Measurements from ENCODE around the gene HOTAIR. TPM values are rescaled to one million over a fixed set of nuclear protein-coding genes. Genes with fewer than 3 reads are reported as not detected.

Gene HOTAIR
- total RNA-seq, 2 donors from 2014 or later: not detected

- Mint-ChIP-seq H3K4me1 (peaks cover 22% of the 10 kb centered on the region), H3K4me3 (peak overlapping the region; percentile 31), H3K27me3 (peaks cover 94% of the 10 kb centered on the region), H3K27ac (no peak overlapping the region), H3K36me3 (ENCODE audit: low read depth) (no peaks in the 10 kb centered on the region)
- H3K9me3 ChIP-seq (ENCODE audit: control insufficient read depth, low read length, poor library complexity, severe bottlenecking): no peaks in the 10 kb centered on the region
- ATAC-seq: no peak
- DNase-seq: no peak
Measured at GRCh38 chr12:53948650-53949593, 25.8 kb downstream of the HOTAIR start.

DNA sequence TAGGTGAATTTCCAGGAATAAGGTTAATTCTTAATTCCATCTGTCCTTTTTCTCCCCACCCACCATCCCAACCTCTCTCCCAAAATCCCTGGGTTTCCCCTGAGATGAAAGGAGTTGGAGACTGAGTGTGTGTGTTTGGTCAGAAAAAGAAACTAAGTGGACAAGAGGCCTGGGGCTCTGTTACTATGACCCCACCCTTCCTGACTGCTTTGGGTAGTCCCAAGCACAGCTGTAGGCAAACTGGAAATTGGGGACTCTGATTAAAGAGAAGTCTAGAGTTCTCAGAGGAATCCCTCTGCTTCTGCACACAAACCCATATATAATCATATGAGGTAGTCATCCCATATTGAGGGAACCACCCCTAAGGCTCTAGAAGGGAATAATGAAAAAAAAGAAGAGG, 27.0 kb downstream of the HOTAIR start:
- peaks cover 96% of the 10 kb centered on the region for H3K27me3 Mint-ChIP-seq
- ATAC-seq (no peak), DNase-seq (no peak)
- H3K9me3 ChIP-seq (ENCODE audit: control insufficient read depth, low read length, poor library complexity, severe bottlenecking): no peaks in the 10 kb centered on the region
- H3K4me3 Mint-ChIP-seq: peak overlapping the region; percentile 31
- peaks cover 18% of the 10 kb centered on the region for H3K4me1 Mint-ChIP-seq
- no peaks in the 10 kb centered on the region for H3K36me3 Mint-ChIP-seq (ENCODE audit: low read depth)
- no peak overlapping the region for H3K27ac Mint-ChIP-seq

- H3K4me3 Mint-ChIP-seq: peak overlapping the region; percentile 25
- H3K27ac Mint-ChIP-seq: peak overlapping the region; percentile 71
- DNase-seq (no peak), ATAC-seq (no peak)
- H3K9me3 ChIP-seq (ENCODE audit: control insufficient read depth, low read length, poor library complexity, severe bottlenecking): no peaks in the 10 kb centered on the region
- H3K4me1 Mint-ChIP-seq: peaks cover 7% of the 10 kb centered on the region
- no peaks in the 10 kb centered on the region for H3K36me3 Mint-ChIP-seq (ENCODE audit: low read depth)
- peaks cover 96% of the 10 kb centered on the region for H3K27me3 Mint-ChIP-seq
Measured at GRCh38 chr12:53944907-53945847, 29.6 kb downstream of the HOTAIR start.

DNA sequence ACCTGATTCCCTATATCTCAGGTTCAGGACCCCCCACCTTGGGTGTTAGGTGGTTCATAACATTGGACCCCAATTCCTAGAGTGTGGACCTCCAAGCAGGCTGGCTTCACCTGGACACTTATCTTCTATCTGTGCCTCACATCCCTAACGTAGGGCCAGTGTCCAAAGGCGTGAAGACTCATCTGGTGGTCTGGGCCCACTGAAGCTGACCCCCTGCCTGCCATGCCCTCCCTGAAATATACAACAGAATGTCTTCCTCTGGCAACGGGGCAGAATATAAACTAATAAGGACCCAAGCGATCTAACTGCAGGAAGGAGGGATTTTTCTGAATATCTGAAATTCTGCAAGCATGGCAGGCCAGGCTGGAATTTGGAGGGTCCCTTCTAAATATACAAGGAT, 30.5 kb downstream of the HOTAIR start:
- H3K9me3 ChIP-seq (ENCODE audit: control insufficient read depth, low read length, poor library complexity, severe bottlenecking): no peaks in the 10 kb centered on the region
- no peak for DNase-seq
- Mint-ChIP-seq H3K27ac (peak overlapping the region; percentile 71), H3K36me3 (ENCODE audit: low read depth) (no peaks in the 10 kb centered on the region), H3K27me3 (peaks cover 93% of the 10 kb centered on the region), H3K4me3 (no peak overlapping the region), H3K4me1 (peaks cover 7% of the 10 kb centered on the region)
- no peak for ATAC-seq

DNA sequence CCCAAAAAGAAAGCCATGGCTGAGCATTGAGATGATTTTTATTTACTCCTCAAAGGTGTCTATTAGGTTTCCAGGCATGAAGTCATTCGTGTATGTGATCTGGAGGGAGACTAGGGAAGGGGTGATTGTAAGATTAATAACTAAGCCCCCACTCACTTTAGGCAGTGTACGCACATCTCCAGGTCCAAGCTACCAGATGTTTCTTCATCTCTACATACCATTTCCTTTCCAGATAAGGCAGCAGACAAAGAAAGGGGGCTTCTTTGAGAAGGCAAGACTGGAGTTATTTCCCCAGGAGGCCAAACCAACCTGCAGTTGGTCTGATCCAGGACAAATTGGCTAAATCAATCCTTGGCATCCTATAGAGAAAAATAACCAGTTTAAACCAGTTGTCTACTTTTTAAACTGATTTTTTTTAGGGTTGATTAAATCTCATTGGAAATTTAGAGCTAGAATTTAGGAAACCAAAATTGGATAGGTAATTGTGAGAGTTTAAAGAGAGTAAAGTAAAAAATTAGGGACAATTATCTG, 32.2 kb downstream of the HOTAIR start:
- DNase-seq (no peak), ATAC-seq (no peak)
- Mint-ChIP-seq H3K27ac (no peak overlapping the region), H3K36me3 (ENCODE audit: low read depth) (no peaks in the 10 kb centered on the region), H3K4me3 (no peak overlapping the region), H3K27me3 (peaks cover 83% of the 10 kb centered on the region), H3K4me1 (peaks cover 9% of the 10 kb centered on the region)
- no peaks in the 10 kb centered on the region for H3K9me3 ChIP-seq (ENCODE audit: control insufficient read depth, low read length, poor library complexity, severe bottlenecking)

- Mint-ChIP-seq H3K36me3 (ENCODE audit: low read depth) (peaks cover 3% of the 10 kb centered on the region), H3K27me3 (peaks cover 85% of the 10 kb centered on the region)
Measured at GRCh38 chr12:53941750-53942149, 33.0 kb downstream of the HOTAIR start.

DNA sequence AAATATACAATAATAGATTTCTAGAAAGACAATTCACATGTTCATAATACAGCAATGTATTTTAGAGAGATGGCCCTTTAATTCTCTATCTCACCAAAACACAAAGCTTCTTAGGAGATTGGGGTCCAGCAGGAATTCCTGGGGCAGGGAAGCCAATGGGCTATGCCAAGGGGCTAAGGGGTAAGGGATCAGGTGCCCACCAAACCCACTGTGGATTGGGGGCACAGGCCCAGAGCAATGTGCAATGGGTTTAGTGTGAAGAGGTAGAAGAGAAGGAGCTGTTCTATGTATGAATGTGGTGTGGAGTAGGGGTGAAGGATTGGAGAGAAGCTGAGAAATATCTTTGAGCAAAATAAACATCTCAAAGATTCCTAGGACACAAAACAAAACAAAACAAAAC, 33.6 kb downstream of the HOTAIR start:
- Mint-ChIP-seq H3K4me1 (peaks cover 9% of the 10 kb centered on the region), H3K27me3 (peaks cover 85% of the 10 kb centered on the region), H3K36me3 (ENCODE audit: low read depth) (peaks cover 3% of the 10 kb centered on the region), H3K27ac (no peak overlapping the region), H3K4me3 (no peak overlapping the region)
- no peaks in the 10 kb centered on the region for H3K9me3 ChIP-seq (ENCODE audit: control insufficient read depth, low read length, poor library complexity, severe bottlenecking)
- ATAC-seq (no peak), DNase-seq (no peak)

More at GRCh38 chr12:53941750-53942149, 33.0 kb downstream of the HOTAIR start:
- H3K9me3 ChIP-seq (ENCODE audit: control insufficient read depth, low read length, poor library complexity, severe bottlenecking): no peaks in the 10 kb centered on the region
- ATAC-seq (peak; percentile 40), DNase-seq (no peak)
- Mint-ChIP-seq H3K4me1 (peaks cover 9% of the 10 kb centered on the region), H3K4me3 (no peak overlapping the region), H3K27ac (no peak overlapping the region)

GRCh38 chr12:53940443-53941014, 34.2 kb downstream of the HOTAIR start:
- Mint-ChIP-seq H3K27ac (no peak overlapping the region), H3K4me3 (no peak overlapping the region), H3K36me3 (ENCODE audit: low read depth) (peaks cover 3% of the 10 kb centered on the region), H3K4me1 (peaks cover 11% of the 10 kb centered on the region), H3K27me3 (peaks cover 85% of the 10 kb centered on the region)
- H3K9me3 ChIP-seq (ENCODE audit: control insufficient read depth, low read length, poor library complexity, severe bottlenecking): no peaks in the 10 kb centered on the region
- DNase-seq (no peak), ATAC-seq (no peak)

- H3K27ac Mint-ChIP-seq: no peak overlapping the region
Measured at GRCh38 chr12:53939141-53940108, 35.3 kb downstream of the HOTAIR start.

DNA sequence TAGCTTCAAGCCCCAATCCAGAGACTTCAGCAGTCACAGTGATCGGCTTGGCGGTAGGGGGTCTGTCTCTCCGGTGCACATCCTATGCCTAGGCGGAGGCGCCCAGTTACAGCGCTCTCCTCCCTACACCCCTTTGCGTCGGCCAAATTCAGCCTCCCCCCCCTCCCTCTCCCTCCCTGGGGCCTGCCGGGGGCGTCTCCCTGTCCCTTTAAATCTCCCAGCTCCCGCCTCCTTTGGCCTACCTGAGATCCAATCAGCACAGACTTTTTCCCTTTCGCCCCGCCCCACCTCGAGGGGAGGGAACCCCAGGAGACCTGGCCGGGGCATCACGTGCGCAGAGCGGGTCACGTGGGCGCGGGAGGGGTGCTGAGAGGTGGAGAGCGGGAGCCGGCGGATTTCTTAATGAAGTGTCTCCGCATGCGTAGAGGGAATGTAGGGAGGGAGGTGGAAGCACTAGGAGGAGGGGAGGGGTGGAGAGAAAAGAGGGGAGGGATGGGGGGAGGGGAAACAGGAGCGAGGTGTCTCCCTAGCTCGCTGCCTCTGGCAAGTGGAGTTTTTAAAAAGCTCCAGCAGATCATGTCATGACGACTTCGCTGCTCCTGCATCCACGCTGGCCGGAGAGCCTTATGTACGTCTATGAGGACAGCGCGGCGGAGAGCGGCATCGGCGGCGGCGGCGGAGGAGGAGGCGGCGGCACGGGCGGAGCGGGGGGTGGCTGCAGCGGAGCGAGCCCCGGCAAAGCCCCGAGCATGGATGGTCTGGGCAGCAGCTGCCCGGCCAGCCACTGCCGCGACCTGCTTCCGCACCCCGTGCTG, 36.2 kb downstream of the HOTAIR start, which contains the start of gene HOXC13:
Gene HOXC13, plus strand, starts transcription at position 506 of the 815 bp plus-strand sequence. Its CDS starts 76 bp downstream, at position 582.
- Mint-ChIP-seq H3K27ac (peak within 1 kb of the TSS; percentile 65), H3K4me3 (peak within 1 kb of the TSS; percentile 33)

More at GRCh38 chr12:53939141-53940108, 35.3 kb downstream of the HOTAIR start:
- DNase-seq (no peak), ATAC-seq (no peak)
- H3K36me3 Mint-ChIP-seq (ENCODE audit: low read depth): peaks cover 5% of the 10 kb centered on the region
- H3K27me3 Mint-ChIP-seq: peaks cover 85% of the 10 kb centered on the region
- H3K4me1 Mint-ChIP-seq: peaks cover 9% of the 10 kb centered on the region
- no peaks in the 10 kb centered on the region for H3K9me3 ChIP-seq (ENCODE audit: control insufficient read depth, low read length, poor library complexity, severe bottlenecking)
- H3K4me3 Mint-ChIP-seq: peak overlapping the region; percentile 33

DNA sequence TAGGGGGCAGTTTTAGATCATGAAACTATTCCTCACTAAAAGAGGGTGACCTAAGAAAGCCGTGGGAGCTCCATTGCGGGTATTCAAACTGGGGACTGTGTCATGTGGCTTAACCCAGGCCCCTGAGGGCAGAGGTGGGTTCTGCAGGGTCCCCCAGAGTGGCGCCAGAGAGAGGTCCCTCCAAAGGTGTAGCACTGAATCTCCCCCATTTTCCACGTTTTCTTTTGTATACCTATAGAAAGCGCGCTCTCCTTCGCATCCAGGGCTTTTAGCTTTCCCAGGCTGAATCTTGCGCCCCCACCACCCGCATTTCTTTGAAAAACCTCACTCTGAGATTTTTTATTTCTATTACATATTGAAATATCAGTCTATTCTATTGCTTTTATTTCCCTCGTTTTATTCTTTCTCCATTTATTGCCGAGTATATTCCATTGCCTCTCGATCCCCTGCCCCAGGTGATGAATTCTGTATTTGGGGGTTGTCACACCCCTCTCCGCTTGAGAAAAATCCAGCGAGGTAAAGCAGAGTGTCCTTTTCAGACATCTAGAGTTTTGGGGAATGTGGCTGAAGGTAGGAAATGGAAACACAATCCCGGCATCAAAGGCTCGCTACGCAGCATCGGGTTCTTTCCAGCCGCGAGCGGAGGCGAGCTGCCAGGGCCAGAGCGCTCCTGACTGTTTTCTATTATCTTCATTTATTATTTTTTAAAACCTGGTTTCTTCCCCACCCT, 37.0 kb downstream of the HOTAIR start:
- H3K9me3 ChIP-seq (ENCODE audit: control insufficient read depth, low read length, poor library complexity, severe bottlenecking): no peaks in the 10 kb centered on the region
- Mint-ChIP-seq H3K36me3 (ENCODE audit: low read depth) (peaks cover 5% of the 10 kb centered on the region), H3K27me3 (peaks cover 85% of the 10 kb centered on the region), H3K4me1 (peaks cover 9% of the 10 kb centered on the region), H3K4me3 (peak overlapping the region; percentile 4), H3K27ac (peak overlapping the region; percentile 65)
- DNase-seq: no peak
- ATAC-seq: no peak

More for the DNA sequence above, 36.2 kb downstream of the HOTAIR start, which contains the start of gene HOXC13:
- ATAC-seq (no peak), DNase-seq (no peak)
- Mint-ChIP-seq H3K4me1 (peaks cover 9% of the 10 kb centered on the region), H3K36me3 (ENCODE audit: low read depth) (peaks cover 5% of the 10 kb centered on the region), H3K27me3 (peaks cover 85% of the 10 kb centered on the region)
- no peaks in the 10 kb centered on the region for H3K9me3 ChIP-seq (ENCODE audit: control insufficient read depth, low read length, poor library complexity, severe bottlenecking)
